22Rv1 (cell line): ENCODE data around the gene H3-3A.

Experiments used
- CTCF ChIP-seq: fragments of 450-650 bp; IDR thresholded peaks from 2 replicates; pipeline ENCODE4 v1.5.1; 2017; ENCODE audit warnings: mild to moderate bottlenecking
- ZFX ChIP-seq: fragments of 450-650 bp; IDR thresholded peaks from 2 replicates; pipeline ENCODE4 v1.6.1; 2017; ENCODE audit warnings: antibody characterized with exemption, borderline replicate concordance

- TF ChIP-seq CTCF = peak; percentile 34
- no peak for TF ChIP-seq ZFX
Measured at GRCh38 chr1:226083302-226084101, 21.0 kb downstream of the H3-3A start.
